ENCODE data around the gene LTK.

Gene LTK

DNA sequence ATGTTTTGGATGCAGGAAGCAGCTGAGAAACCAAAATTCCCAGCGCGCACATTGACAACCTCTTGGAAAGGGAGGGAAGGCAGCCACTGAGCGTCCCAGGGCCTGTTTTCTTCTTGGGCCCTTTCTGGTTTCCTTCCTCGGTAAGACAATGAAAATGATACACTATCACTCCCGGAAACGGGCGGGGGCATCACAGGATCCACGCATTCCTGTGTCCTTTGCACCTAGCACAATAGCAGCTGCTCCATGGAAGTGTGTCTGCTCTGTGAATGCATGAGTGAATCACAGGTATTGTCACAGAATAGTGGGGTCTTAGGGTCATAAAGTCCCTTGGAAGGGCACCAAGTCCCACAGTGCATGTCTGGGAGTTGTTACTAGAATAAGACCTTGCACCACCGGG is 26.2 kb downstream of the LTK start:
- Histone ChIP-seq H4K20me1 (ENCODE audit: control insufficient read depth, insufficient read depth, low read depth, low read length) (no peaks in the 10 kb centered on the region), H3K27me3 (ENCODE audit: control insufficient read depth, low read length) (peaks cover 17% of the 10 kb centered on the region), H3K36me3 (ENCODE audit: control insufficient read depth, low read length) (peaks cover 4% of the 10 kb centered on the region; the same call in 1 of the 2 replicates), H3K4me2 (ENCODE audit: low read length) (no peak overlapping the region), H3K4me1 (ENCODE audit: control insufficient read depth, low read length) (peaks cover under 1% of the 10 kb centered on the region), H3K9me2 (replicated peaks; ENCODE audit: control insufficient read depth, low read length) (no peaks in the 10 kb centered on the region), H3K79me2 (ENCODE audit: control insufficient read depth, low read length) (no peaks in the 10 kb centered on the region), H3K27ac (ENCODE audit: low read depth, low read length) (no peak overlapping the region), H3K9me3 (ENCODE audit: control insufficient read depth, insufficient read depth, low read length) (no peaks in the 10 kb centered on the region), H3K4me3 (ENCODE audit: low read length) (no peak overlapping the region), H3F3A (ENCODE audit: control insufficient read depth, insufficient read depth) (no peaks in the 10 kb centered on the region)
- TF ChIP-seq, protein P1, sequence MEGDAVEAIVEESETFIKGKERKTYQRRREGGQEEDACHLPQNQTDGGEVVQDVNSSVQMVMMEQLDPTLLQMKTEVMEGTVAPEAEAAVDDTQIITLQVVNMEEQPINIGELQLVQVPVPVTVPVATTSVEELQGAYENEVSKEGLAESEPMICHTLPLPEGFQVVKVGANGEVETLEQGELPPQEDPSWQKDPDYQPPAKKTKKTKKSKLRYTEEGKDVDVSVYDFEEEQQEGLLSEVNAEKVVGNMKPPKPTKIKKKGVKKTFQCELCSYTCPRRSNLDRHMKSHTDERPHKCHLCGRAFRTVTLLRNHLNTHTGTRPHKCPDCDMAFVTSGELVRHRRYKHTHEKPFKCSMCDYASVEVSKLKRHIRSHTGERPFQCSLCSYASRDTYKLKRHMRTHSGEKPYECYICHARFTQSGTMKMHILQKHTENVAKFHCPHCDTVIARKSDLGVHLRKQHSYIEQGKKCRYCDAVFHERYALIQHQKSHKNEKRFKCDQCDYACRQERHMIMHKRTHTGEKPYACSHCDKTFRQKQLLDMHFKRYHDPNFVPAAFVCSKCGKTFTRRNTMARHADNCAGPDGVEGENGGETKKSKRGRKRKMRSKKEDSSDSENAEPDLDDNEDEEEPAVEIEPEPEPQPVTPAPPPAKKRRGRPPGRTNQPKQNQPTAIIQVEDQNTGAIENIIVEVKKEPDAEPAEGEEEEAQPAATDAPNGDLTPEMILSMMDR (IDR thresholded peaks at IDR 0.05; ENCODE audit: low read depth, low read length, poor library complexity, severe bottlenecking), result no peak
- no peak for TF ChIP-seq EZH2phosphoT487 (IDR thresholded peaks at IDR 0.05; ENCODE audit: borderline replicate concordance, low read length)

DNA sequence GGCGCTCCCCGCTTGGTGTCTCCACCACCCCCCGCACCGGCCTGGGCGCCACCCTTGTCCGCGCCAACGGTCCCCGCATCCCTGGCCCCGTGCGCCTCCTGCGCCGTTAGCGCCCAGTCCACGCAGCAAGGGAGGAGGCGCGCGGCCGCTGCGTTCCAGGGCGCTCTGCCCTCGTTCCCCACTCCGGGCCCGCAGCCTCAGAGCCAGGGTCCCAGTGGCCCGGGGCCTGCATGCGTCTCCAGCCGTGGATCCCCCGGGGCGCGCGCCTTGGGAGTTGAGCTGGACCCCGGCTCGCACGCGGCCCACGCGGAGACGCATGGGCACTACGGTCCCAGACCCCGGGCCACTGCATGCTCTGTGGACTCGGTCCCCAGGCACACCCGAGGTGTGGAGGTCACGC is 27.3 kb downstream of the LTK start:
- Histone ChIP-seq H3K36me3 (ENCODE audit: control insufficient read depth, low read length) (peaks cover 10% of the 10 kb centered on the region), H3K4me2 (ENCODE audit: low read length) (no peak overlapping the region), H3K9me3 (ENCODE audit: control insufficient read depth, insufficient read depth, low read length) (no peaks in the 10 kb centered on the region), H3K4me3 (ENCODE audit: low read length) (no peak overlapping the region), H3K4me1 (ENCODE audit: control insufficient read depth, low read length) (no peaks in the 10 kb centered on the region), H3K9me2 (replicated peaks; ENCODE audit: control insufficient read depth, low read length) (no peaks in the 10 kb centered on the region), H3K79me2 (ENCODE audit: control insufficient read depth, low read length) (no peaks in the 10 kb centered on the region), H3F3A (ENCODE audit: control insufficient read depth, insufficient read depth) (no peaks in the 10 kb centered on the region), H3K27me3 (ENCODE audit: control insufficient read depth, low read length) (peaks cover 6% of the 10 kb centered on the region), H4K20me1 (ENCODE audit: control insufficient read depth, insufficient read depth, low read depth, low read length) (no peaks in the 10 kb centered on the region), H3K27ac (ENCODE audit: low read depth, low read length) (no peak overlapping the region)
- TF ChIP-seq EZH2phosphoT487 (IDR thresholded peaks at IDR 0.05; ENCODE audit: borderline replicate concordance, low read length), result no peak
- TF ChIP-seq, protein P1 (IDR thresholded peaks at IDR 0.05; ENCODE audit: low read depth, low read length, poor library complexity, severe bottlenecking), result no peak

DNA sequence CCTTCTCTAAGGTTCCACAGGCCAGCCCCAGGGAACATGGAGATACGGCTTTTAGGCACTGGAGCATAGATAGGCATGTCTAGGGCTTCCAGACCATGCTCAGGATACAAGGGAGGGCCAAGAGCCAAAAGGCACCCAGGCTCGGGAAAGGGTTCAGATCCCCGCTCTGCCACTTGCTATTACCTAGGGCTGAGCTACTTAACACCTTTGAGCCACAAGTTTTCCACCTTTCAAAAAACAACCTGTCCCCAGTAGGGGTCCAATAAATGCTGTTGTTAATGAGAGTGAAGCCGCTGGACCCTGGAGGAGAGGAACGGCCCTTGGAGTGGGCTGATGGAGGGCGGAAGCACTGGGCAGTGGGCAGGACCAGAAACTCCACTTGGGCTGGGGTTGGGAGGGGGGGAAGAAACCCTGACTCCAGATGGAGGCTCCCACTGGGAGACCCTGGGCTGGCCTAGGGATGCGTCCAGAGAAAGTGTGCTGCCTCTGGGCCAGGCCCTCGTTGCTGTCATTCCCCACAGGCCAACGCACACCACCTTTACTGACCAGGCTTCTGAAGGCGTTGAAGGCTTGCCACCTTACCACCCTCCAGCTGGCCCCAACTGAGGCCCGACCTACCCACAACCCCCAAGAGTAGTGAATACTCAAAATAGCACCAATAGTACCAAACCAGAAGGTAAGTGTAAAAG is 28.5 kb downstream of the LTK start:
- H3K27ac ChIP-seq (ENCODE audit: low read depth, low read length), result no peak overlapping the region
- H4K20me1 ChIP-seq (ENCODE audit: control insufficient read depth, insufficient read depth, low read depth, low read length), result no peaks in the 10 kb centered on the region
- no peaks in the 10 kb centered on the region for H3K9me3 ChIP-seq (ENCODE audit: control insufficient read depth, insufficient read depth, low read length)
- H3K27me3 ChIP-seq (ENCODE audit: control insufficient read depth, low read length), result no peaks in the 10 kb centered on the region
- no peak overlapping the region for H3K4me2 ChIP-seq (ENCODE audit: low read length)
- H3K9me2 ChIP-seq (replicated peaks; ENCODE audit: control insufficient read depth, low read length), result no peaks in the 10 kb centered on the region
- no peak overlapping the region for H3K4me3 ChIP-seq (ENCODE audit: low read length)
- no peak for TF ChIP-seq EZH2phosphoT487 (IDR thresholded peaks at IDR 0.05; ENCODE audit: borderline replicate concordance, low read length)
- TF ChIP-seq, protein P1 (IDR thresholded peaks at IDR 0.05; ENCODE audit: low read depth, low read length, poor library complexity, severe bottlenecking), result no peak
- no peaks in the 10 kb centered on the region for H3K4me1 ChIP-seq (ENCODE audit: control insufficient read depth, low read length)
- H3K36me3 ChIP-seq (ENCODE audit: control insufficient read depth, low read length), result peaks cover 19% of the 10 kb centered on the region
- H3K79me2 ChIP-seq (ENCODE audit: control insufficient read depth, low read length), result no peaks in the 10 kb centered on the region
- H3F3A ChIP-seq (ENCODE audit: control insufficient read depth, insufficient read depth), result no peaks in the 10 kb centered on the region
